GM12874 (cell line): ENCODE data around the gene RDH13.

ENCODE experiments used
- TF ChIP-seq, protein P1 (sequence below): IDR thresholded peaks from 2 replicates; pipeline ENCODE4 v1.5.1; 2011; ENCODE audit warnings: low read depth, mild to moderate bottlenecking, control low read depth, low read length, moderate library complexity; ENCODE audit not compliant: insufficient read depth

RDH13 gene

DNA sequence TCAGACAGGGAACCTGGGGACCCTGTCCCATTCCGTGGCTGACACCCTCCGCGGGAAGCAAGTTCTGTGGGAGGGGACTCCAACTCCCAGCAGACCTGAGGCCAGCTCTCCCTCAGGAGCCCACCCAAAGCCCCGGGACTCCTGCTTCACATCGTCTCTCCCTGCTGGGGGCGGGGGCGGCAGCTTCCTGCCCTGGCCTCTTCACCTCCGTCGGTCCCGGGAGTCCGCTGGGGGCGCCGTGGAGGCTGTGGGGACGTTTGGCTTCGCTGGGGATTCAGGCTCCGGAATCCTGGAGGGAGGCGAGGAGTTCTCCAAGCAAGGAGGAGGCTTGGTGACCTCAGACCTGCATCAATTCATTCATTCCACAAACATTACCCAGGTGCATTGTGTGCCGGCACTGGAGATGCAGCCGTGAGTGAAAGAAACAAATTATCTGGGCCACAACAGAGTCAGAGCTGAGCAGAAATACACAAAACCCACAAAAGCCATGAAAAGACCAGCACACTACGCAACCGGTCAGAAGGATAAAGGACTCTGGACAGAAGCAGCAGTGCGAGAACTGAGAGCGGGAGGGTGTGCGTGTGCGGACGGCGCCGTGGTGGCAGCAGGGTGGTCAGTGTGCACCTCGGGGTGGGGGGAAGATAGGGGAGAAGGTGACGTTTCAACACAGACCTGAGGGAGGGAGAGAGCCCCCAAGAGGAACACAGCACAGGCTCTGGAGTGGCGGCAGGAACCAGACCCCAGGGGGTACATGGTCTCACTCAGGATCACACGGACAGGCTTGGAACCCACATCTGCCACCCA, 31.7 kb upstream of the RDH13 start:
- TF ChIP-seq, protein P1, sequence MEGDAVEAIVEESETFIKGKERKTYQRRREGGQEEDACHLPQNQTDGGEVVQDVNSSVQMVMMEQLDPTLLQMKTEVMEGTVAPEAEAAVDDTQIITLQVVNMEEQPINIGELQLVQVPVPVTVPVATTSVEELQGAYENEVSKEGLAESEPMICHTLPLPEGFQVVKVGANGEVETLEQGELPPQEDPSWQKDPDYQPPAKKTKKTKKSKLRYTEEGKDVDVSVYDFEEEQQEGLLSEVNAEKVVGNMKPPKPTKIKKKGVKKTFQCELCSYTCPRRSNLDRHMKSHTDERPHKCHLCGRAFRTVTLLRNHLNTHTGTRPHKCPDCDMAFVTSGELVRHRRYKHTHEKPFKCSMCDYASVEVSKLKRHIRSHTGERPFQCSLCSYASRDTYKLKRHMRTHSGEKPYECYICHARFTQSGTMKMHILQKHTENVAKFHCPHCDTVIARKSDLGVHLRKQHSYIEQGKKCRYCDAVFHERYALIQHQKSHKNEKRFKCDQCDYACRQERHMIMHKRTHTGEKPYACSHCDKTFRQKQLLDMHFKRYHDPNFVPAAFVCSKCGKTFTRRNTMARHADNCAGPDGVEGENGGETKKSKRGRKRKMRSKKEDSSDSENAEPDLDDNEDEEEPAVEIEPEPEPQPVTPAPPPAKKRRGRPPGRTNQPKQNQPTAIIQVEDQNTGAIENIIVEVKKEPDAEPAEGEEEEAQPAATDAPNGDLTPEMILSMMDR = no peak

DNA sequence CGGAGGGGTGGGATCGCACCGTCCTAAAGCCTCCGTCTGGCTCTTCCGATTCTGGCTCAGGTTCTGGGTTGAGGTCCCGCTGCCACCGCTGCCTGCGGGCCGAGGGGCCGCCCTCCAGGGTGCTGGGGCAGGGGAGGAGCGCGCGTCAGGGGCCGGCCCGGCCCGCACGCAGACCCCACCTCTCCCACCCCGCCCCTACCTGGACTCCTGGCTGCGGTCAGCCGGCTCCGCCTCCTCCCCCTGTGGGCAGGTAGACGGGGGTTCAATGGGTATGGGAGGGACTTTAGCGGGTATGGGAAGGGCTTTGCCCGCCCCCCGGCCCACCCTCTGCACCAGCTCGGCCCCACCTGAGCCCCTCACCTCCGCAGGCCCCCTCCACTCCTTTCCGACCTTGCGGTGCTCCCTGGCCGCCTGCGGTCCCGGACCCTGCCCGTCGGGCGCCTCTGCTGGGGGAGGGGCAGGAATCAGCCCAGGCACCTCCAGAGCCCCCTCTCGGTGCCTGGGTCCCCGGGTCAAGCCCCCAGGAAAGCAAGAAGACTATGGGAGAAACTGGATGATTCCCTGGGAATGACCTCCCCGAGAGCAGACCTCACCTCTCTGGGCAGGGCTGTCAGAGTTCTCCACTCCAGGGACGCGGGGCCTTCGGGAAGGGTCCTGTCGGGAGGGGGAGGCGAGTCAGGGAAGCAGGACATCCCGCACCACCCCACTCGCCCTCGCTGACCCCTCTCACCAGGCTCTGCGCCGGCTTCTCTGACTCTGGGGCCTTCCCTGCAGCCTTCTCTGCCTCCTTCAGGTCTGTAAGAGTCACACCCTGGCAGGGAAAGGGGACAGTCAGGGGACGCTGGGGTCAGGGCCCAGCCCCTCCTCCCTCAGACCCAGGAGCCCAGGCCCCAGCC, 29.7 kb upstream of the RDH13 start:
- TF ChIP-seq, protein P1 = no peak

DNA sequence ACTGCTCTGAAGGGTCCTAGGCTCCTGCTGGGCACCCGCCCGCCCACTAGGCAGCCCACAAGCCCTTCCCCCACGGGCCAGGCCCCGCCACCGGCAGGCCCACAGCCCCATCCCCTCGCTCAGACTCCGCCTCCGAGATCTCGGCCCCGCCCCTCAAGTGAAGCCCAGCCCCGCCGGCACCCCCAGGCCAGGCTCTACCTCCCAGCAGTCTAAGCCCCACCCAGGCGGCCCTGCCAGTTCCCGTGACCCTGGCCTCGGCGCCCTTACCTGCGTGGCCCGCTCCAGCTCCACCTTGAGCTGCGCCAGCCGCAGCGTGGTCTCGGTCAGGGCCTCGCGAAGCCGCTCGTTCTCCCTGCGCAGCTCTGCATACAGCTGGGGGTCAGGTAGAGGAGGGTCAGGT, 29.0 kb upstream of the RDH13 start:
- TF ChIP-seq, protein P1 = no peak

DNA sequence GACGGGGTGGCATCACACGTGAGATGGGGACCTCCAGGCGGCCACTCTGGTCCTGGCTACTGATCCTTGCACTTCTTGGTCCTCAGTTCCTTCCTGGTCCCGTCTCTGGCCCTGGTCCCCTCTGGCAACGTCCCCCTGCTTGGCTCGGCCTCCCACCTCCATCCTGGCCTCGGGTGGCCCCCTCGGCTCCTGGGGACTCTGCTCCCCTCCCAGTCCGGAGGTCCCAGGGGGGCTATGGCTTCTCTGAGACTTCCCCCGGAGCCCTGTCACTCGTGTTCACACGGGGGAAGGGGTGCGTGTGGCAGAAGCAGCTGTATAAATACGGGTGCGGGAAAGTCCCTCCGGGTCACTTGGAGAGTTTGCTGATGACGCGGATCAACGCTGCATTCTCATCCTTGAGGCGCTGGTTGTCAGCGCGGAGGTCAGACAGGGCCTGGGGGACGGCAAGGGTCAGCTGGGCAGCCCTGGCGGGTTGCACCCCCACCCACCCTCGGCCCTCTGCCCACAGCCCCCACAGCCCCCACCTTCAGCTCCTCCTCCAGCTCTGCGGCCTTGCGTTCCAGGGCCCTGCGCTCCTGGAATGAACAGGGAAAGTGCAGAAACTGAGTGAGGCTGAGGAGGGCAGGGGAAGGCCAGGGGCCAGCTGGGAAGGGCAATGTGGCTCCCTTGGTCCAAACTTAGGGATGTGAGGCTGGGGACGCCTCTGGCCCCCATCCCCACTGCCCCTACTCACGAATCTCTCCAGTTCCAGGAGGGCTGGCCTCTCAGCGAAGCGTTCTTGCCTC, 28.4 kb upstream of the RDH13 start:
- TF ChIP-seq, protein P1 = no peak

DNA sequence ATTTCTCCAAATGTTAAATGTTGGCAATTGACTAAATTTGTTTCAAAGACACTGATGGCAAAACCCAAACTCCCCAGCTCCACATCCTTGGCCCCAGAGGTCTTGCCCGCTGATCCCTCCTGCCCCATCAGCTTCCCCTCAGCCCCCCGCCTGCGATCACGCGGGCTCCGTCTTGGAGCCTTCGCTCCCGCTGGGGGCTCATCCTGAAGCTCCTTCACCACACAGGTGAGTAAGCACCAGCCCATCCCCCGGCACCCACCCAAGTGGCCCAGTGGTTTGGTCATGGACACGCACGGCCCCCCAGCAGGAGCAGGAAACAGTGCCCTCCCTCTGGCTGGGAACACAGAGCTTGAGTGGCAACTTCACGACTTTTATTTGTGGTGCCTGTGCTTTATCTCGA, 27.6 kb upstream of the RDH13 start:
- TF ChIP-seq, protein P1 = no peak

DNA sequence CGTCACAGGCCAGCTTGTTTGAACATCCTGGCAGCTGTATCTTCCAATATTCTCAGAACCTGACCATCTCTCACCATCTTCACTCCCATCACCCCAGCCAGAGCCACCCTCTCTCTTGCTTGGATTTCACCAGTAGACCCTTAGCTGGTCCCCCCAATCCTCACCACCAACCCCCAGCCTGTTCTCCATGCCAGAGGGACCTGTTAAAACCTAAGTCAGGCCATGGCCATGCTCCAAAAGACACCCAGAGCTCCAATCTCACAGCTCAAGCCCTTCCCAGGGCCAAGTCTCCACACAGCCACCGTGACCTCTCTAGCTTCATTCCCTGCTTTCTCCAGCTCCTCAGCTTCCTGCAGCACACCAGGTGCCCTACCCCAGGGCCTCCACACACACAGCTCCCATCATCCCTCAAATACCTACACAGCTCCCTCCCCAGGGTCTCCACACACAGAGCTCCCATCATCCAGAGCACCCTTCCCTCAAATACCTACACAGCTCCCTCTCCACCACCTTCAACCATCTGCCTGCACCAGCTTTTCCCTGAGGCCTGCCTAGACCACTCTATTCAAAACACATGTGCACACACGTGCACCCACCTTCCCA, 26.5 kb upstream of the RDH13 start:
- TF ChIP-seq, protein P1 = no peak
